Measurements from ENCODE around the gene CDH15. TPM values are rescaled to one million over a fixed set of nuclear protein-coding genes. Genes with fewer than 3 reads are reported as not detected.

Gene CDH15
- total and polyA plus RNA-seq, 2 of the 13 experiments (the other 11 are each of a cell fraction or from before 2014, with no cell fraction given): 0.74 to 2.2 TPM

GRCh38 chr16:89200124-89200849 lies 28.7 kb downstream of the CDH15 start, which contains the start of gene SLC22A31 (continued):
- TF ChIP-seq HNRNPL (IDR thresholded peaks at IDR 0.05; ENCODE audit: low read depth, low read length): peak; percentile 93
- TF ChIP-seq NFAT5 (CRISPR knock-in tag; IDR thresholded peaks at IDR 0.05): no peak
- peak; percentile 14 for TF ChIP-seq PTBP1 (IDR thresholded peaks at IDR 0.05; ENCODE audit: low read depth, low read length, poor library complexity, severe bottlenecking)
- peak; percentile 34 for TF ChIP-seq ZFY (CRISPR knock-in tag; IDR thresholded peaks at IDR 0.05)
- TF ChIP-seq ZNF30 (CRISPR knock-in tag; IDR thresholded peaks at IDR 0.05): no peak
- no peak for TF ChIP-seq ZNF773 (CRISPR knock-in tag; IDR thresholded peaks at IDR 0.05; ENCODE audit: borderline replicate concordance)
- no peak for TF ChIP-seq HNRNPK (IDR thresholded peaks at IDR 0.05; ENCODE audit: low read depth, low read length, poor library complexity, severe bottlenecking)
- no peak for TF ChIP-seq ZNF616 (CRISPR knock-in tag; IDR thresholded peaks at IDR 0.05; ENCODE audit: low read depth)
- TF ChIP-seq FOSL2 (CRISPR knock-in tag; IDR thresholded peaks at IDR 0.05): peak; percentile 24; the same call in 1 of the 2 replicates
- TF ChIP-seq SIN3B (IDR thresholded peaks at IDR 0.05; ENCODE audit: low read length): 0 out of 2 replicates have a peak, but pooled peaks have one; percentile 11
- no peak for TF ChIP-seq SRF (IDR thresholded peaks at IDR 0.05; ENCODE audit: low read depth, low read length)
- TF ChIP-seq CTCF (CRISPR knock-in tag; IDR thresholded peaks at IDR 0.05): 0 out of 2 replicates have a peak, but pooled peaks have one; percentile 2
- TF ChIP-seq AGO1 (IDR thresholded peaks at IDR 0.05; ENCODE audit: low read depth, low read length, poor library complexity, severe bottlenecking): peak; percentile 40
- no peak for TF ChIP-seq THRA (CRISPR knock-in tag; IDR thresholded peaks at IDR 0.05; ENCODE audit: borderline replicate concordance)
- peak; percentile 84 for TF ChIP-seq SNAPC4 (CRISPR knock-in tag; IDR thresholded peaks at IDR 0.05)
